ENCODE results near the gene LDAH. TPM values are rescaled to one million over a fixed set of nuclear protein-coding genes. Genes with fewer than 3 reads are reported as not detected.

LDAH gene
- total RNA-seq, result 24.0 and 24.2 TPM in 2 replicates
- 8.6 and 12.3 TPM in 2 replicates for polyA plus RNA-seq
- 11.4 and 12.7 TPM in 2 replicates for polyA plus RNA-seq (2011; cell fraction: cytosol; rRNA removed)
- polyA plus RNA-seq (2011; cell fraction: nucleus; rRNA removed), result 20.7 and 21.9 TPM in 2 replicates
- 18.7 and 25.4 TPM in 2 replicates for polyA plus RNA-seq (2012)
- 61.8 and 68.2 TPM in 2 replicates for polyA minus RNA-seq
- polyA minus RNA-seq (2011; cell fraction: cytosol; rRNA and poly(A)+ RNA removed), result 9.9 TPM
- polyA minus RNA-seq (2011; cell fraction: nucleus; rRNA and poly(A)+ RNA removed), result 56.0 and 76.2 TPM in 2 replicates
- percentile 74 among the genes with signal in this experiment for Bru-seq, nascent RNA
- BruChase-seq, experiment 1, labeled RNA remaining after a 6-hour chase, result percentile 54 among the genes with signal in this experiment
- BruChase-seq, experiment 2, labeled RNA remaining after a 2-hour chase, result percentile 59 among the genes with signal in this experiment
- long read RNA-seq, transcript LDAH-201 (7 exons, 2,907 nt), result major isoform, 27 of 51 reads
- long read RNA-seq, partial matches to known transcripts, result 2 of 51 reads
- long read RNA-seq, other reads (novel, unspliced or antisense), result 16 of 51 reads

DNA sequence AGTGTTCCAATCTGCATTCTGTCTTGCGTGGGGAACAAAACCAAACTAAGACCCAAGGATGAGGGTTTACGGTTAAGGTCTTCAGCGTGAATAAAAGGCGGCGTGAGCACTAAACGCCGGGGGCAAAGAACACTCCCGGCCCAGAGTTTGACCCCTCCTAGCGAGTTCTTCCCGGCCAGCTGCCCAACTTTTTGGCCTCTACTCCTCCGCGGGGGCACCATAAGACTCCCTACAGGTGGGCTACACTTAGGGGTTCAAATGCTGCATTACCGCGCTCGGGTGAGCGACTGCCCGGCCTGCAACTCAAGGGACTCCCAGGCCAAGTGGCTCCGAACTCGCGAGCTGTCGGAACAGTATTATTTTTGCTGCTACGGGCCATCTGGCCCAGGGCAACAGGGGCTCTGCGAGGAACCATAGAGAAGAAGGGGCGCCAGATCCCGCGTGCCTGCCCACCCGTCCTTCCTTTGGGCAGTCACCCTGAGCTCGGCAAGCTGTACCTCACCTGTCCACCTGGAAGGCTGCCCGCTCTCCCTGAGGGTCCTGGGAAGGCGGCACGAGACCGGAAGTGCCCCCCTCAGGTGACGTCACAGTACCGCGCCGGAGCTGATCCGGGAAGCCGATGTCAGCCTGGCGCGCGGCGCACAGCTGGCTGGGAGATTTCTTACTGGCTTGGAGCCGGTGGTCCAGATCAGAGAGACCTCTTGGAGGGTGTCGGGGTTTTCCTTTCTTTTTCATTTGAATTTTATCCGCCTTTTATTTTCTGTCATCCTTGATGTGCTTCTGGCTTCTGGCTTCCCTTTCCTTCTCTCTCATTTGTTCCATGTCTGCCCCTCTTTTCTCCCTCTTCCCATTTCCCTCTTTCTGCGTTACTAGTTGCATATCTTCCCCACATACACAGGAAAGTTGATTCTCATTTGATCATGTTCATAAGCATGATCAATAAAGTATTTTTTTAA lies at the start of gene LDAH:
TSS of gene LDAH (minus strand) at position 567 of the 956 bp plus-strand sequence. CDS start 21,638 bp downstream, outside the sequence.
- H3K9ac ChIP-seq (replicated peaks; ENCODE audit: extremely low read depth, insufficient read depth, low read length), result peak within 1 kb of the TSS; percentile 73
- H3K36me3 ChIP-seq (ENCODE audit: control insufficient read depth in 2 of 2, extremely low read depth in 1 of 2, insufficient read depth in 2 of 2, low read length in 2 of 2), result no peaks in the 10 kb centered on the region
- H3K9me3 ChIP-seq (replicated peaks; ENCODE audit: control insufficient read depth, insufficient read depth, low read length), result no peaks in the 10 kb centered on the region
- peak within 1 kb of the TSS; percentile 95 for H3K4me2 ChIP-seq (ENCODE audit: insufficient read depth, low read length)
- DNase-seq (ENCODE audit: low read depth, low spot score) (peak; percentile 87), FAIRE-seq (peak; percentile 95)
- dilution Hi-C loops (cut with MboI; ENCODE audit: extremely low pct_ligation_motif_present, low sequenced_read_pairs), result no loop called here
- H3K9me1 ChIP-seq (replicated peaks; ENCODE audit: control insufficient read depth, extremely low read depth, insufficient read depth, low read length), result no peaks in the 10 kb centered on the region
- peaks cover 0 to 2% of the 10 kb centered on the region in 2 experiments for H3K27me3 ChIP-seq (ENCODE audit: control insufficient read depth in 2 of 2, insufficient read depth in 2 of 2, low read length in 2 of 2)
- intact Hi-C loops (cut with micrococcal nuclease), result loop anchor here (1.0 to 10.0 kb wide), 4 partner anchors 140 to 378 kb away; partner anchors contain the start of gene RHOB
- no peaks in the 10 kb centered on the region for H3K4me1 ChIP-seq (ENCODE audit: control insufficient read depth, extremely low read depth, insufficient read depth, low read length)
- ChIA-PET POLR2A (interaction anchor here (0.6 to 1.1 kb wide), 2 partner anchors 163 to 172 kb away, joined by 3 read pairs; partner anchors contain the start of gene HS1BP3), CTCF (interaction anchor here (1.0 to 3.4 kb wide), 5 partner anchors 41 to 162 kb away, joined by 3 to 16 read pairs (median 5); no protein-coding TSS in a partner anchor)
- no peaks in the 10 kb centered on the region for H4K20me1 ChIP-seq (replicated peaks; ENCODE audit: control insufficient read depth, extremely low read depth, insufficient read depth, low read length)
- H2AFZ ChIP-seq (ENCODE audit: low read depth, low read length), result peak within 1 kb of the TSS; percentile 96
- BruUV-seq (replicated peaks), result TSS peak; percentile 73
- H3K27ac ChIP-seq (ENCODE audit: insufficient read depth, low read depth, low read length), result peak within 1 kb of the TSS; percentile 72
- H3K79me2 ChIP-seq (ENCODE audit: control insufficient read depth, insufficient read depth, low read length), result peaks cover 10% of the 10 kb centered on the region
- TF ChIP-seq GATA2 (IDR thresholded peaks at IDR 0.05; ENCODE audit: insufficient read depth, insufficient read length, low read depth, low read length) (no peak), POLR2AphosphoS5 (IDR thresholded peaks at IDR 0.05; ENCODE audit: insufficient read depth, low read depth, low read length) (peak; percentile 89), JUN (IDR thresholded peaks at IDR 0.05; ENCODE audit: borderline replicate concordance, insufficient read depth, insufficient read length, low read depth) (no peak), POLR2A (IDR thresholded peaks at IDR 0.05; ENCODE audit: low read depth, low read length) (peak; percentile 90), EZH2 (IDR thresholded peaks at IDR 0.05; ENCODE audit: borderline replicate concordance, low read depth, low read length, severe bottlenecking) (no peak), FOS (IDR thresholded peaks at IDR 0.05; ENCODE audit: borderline replicate concordance, insufficient read depth, low read length) (no peak), MYC (IDR thresholded peaks at IDR 0.05; ENCODE audit: low read depth, low read length) (peak; percentile 83), CTCF (IDR thresholded peaks at IDR 0.05; ENCODE audit: extremely low read depth in 1 of 2, insufficient read depth in 1 of 2, low read depth in 1 of 2, low read length in 2 of 2) (no peak)
- TF ChIP-seq, protein P1, sequence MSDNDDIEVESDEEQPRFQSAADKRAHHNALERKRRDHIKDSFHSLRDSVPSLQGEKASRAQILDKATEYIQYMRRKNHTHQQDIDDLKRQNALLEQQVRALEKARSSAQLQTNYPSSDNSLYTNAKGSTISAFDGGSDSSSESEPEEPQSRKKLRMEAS (IDR thresholded peaks at IDR 0.05; ENCODE audit: insufficient read depth, insufficient read length), result peak; percentile 37
- H3K4me3 ChIP-seq (replicated peaks in 1 of 3; ENCODE audit: insufficient read depth in 1 of 3, low read depth in 1 of 3, low read length in 3 of 3), result peak within 1 kb of the TSS; percentile 51 to 89 (median 66)

Measured in endothelial cell of umbilical vein (primary cell).